AG09319 (cell line): ENCODE data around the gene CADM1.

Experiments used
- DNase-seq: peaks from one replicate; pipeline ENCODE4 v3.0.0-alpha.2; 2010; ENCODE audit warnings: low read depth; ENCODE audit errors: extremely low read depth
- TF ChIP-seq, protein P1 (sequence below): IDR thresholded peaks from 2 replicates; pipeline ENCODE4 v1.5.1; 2011; ENCODE audit warnings: low read depth, mild to moderate bottlenecking, inconsistent platforms, low read length, moderate library complexity

CADM1 gene

DNA sequence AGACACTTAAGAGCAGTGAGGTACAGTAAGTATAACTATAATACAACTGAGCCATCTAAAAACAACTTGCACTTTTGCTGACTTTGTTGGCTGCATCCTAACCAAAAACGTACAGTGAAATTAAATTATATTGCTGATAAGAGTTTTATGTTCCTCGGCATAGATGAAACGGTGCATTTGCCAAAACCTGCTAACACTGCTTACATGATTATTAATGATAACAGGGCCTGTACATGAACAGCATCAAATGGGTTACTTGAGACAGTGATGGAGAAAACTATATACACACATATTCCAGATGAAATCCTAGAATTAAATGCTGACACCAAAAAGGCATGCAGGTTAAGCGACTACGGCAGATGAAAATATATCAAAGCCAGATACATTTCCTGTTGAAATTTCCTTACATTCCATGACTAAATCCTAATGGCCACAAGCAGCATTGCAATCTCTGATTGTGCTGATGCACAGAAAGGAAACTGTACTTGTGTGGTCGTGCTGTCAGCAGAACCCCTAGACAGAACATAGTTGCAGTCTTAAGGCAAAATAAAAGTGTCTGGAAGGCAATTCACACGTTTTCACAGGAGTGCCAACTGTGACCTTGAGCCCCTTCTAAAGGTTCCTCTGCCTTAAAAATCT, 143.9 kb downstream of the CADM1 start:
- TF ChIP-seq, protein P1, sequence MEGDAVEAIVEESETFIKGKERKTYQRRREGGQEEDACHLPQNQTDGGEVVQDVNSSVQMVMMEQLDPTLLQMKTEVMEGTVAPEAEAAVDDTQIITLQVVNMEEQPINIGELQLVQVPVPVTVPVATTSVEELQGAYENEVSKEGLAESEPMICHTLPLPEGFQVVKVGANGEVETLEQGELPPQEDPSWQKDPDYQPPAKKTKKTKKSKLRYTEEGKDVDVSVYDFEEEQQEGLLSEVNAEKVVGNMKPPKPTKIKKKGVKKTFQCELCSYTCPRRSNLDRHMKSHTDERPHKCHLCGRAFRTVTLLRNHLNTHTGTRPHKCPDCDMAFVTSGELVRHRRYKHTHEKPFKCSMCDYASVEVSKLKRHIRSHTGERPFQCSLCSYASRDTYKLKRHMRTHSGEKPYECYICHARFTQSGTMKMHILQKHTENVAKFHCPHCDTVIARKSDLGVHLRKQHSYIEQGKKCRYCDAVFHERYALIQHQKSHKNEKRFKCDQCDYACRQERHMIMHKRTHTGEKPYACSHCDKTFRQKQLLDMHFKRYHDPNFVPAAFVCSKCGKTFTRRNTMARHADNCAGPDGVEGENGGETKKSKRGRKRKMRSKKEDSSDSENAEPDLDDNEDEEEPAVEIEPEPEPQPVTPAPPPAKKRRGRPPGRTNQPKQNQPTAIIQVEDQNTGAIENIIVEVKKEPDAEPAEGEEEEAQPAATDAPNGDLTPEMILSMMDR = no peak
- no peak for DNase-seq

DNA sequence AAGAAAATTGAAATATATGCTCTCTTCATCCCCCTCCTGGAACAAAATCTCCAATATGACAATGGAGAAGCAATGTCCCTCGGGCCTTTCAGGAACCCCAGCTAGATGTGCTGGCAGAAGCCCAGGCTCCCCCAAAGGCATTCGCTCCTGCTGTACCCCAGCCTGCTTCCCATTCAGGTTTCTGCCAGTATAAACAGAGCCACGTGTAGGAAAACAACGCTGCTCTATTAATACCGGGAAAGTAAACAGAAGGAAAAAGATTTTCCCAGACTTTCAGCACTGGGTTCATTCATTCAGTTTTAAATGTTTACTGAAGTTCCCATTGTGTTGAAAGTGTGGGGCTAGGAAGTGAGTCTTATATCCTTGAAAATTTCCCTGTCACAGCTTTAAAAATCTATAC, 147.1 kb downstream of the CADM1 start:
- no peak for DNase-seq
- TF ChIP-seq, protein P1 = no peak

GRCh38 chr11:115352805-115353485, 151.3 kb downstream of the CADM1 start:
- DNase-seq = no peak

GRCh38 chr11:115349335-115350017, 154.7 kb downstream of the CADM1 start:
- no peak for DNase-seq
- TF ChIP-seq, protein P1 = no peak

More at GRCh38 chr11:115352805-115353485, 151.3 kb downstream of the CADM1 start:
- TF ChIP-seq, protein P1 = no peak

DNA sequence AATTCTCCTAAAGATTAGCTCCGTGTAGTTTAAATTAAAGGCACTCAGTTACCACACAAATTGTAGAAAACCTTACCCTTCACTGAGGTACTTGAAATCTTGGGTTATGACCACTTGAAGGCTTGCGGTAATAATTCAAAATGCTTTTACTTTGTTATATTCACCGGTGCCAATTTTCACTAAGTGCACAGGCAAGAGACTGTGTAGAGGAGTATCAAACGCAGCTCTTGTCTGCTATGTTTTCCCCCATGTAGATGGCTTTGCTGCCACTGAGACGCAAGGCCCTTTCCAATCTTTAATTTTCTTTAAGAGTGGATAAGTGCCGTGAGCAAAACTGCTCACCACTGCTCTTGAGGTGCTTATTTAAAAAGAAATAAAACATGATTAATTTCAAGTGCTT, 155.8 kb downstream of the CADM1 start:
- no peak for DNase-seq
- TF ChIP-seq, protein P1 = no peak

DNA sequence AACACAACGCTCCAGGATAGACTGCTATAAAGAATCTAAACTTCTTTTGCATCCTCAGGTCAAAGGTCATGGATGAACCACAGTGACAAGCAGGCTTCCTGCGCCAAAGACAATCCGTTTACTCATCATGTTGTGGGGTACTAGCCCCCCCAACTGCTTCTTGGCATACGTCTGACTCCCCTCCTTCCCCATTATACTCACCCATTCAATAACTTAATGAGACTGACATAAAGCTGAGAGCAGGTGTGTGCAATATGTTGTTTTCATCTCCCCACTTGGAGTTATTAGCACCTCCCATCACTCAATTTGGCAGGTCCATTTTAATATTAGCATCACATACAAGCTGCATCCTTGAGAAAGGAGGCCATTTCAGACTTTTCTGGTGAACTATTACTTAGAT, 157.1 kb downstream of the CADM1 start:
- DNase-seq = no peak
- TF ChIP-seq, protein P1 = no peak

- DNase-seq = no peak
- TF ChIP-seq, protein P1 = no peak
Observed at GRCh38 chr11:115345840-115346239, 158.4 kb downstream of the CADM1 start.
